Natural killer cell (primary cell): ENCODE results near the gene FLYWCH1. TPM values are rescaled to one million over a fixed set of nuclear protein-coding genes. Genes with fewer than 3 reads are reported as not detected.
A peak's percentile ranks its signal among the peaks of the same experiment; 100 is the strongest.

Experiments used
- ATAC-seq, 3 donors: fragments of 150-1000 bp in 2 of 3; fragments of 200-7000 bp in 1 of 3; cut with Tn5 transposase; 1 replicate in 1 of 3; 2 replicates in 2 of 3; pipeline ENCODE4 v1.10.0; 2021; ENCODE audit warnings: mild to moderate bottlenecking in 2 of 3, moderate library complexity in 2 of 3
- DNase-seq, 2 donors: peaks; one replicate each; pipeline versions ENCODE4 v3.0.0 to v3.0.0-alpha.2; 2013 to 2021; ENCODE audit warnings: mixed read lengths in 1 of 2
- H3K27ac ChIP-seq: one replicate; pipeline ENCODE4 v1.5.1; 2013; ENCODE audit warnings: mild to moderate bottlenecking, low read length
- H3K27me3 ChIP-seq: one replicate; pipeline ENCODE4 v1.6.1; 2013; ENCODE audit warnings: low read length; ENCODE audit not compliant: control insufficient read depth, insufficient read depth
- H3K36me3 ChIP-seq: one replicate; pipeline ENCODE4 v1.6.1; 2013; ENCODE audit warnings: low read length; ENCODE audit not compliant: control insufficient read depth, insufficient read depth
- H3K4me1 ChIP-seq: one replicate; pipeline ENCODE4 v1.6.1; 2013; ENCODE audit warnings: low read length; ENCODE audit not compliant: control insufficient read depth, insufficient read depth
- H3K4me3 ChIP-seq: one replicate; pipeline ENCODE4 v1.5.1; 2013; ENCODE audit warnings: low read length
- H3K9me3 ChIP-seq: one replicate; pipeline ENCODE4 v1.6.1; 2013; ENCODE audit warnings: low read length; ENCODE audit not compliant: control insufficient read depth, insufficient read depth
- H3K27ac Mint-ChIP-seq, 2 donors: one replicate each; pipeline ENCODE4 v1.8.0; 2022; ENCODE audit warnings: mild to moderate bottlenecking in 2 of 2, mixed read lengths in 2 of 2, moderate library complexity in 1 of 2
- H3K27me3 Mint-ChIP-seq, 2 donors: one replicate each; pipeline ENCODE4 v1.8.0; 2022; ENCODE audit warnings: low read depth in 2 of 2, mixed read lengths in 2 of 2
- H3K36me3 Mint-ChIP-seq: one replicate; pipeline ENCODE4 v1.8.0; 2022; ENCODE audit warnings: mixed read lengths
- H3K4me1 Mint-ChIP-seq, 2 donors: one replicate each; pipeline ENCODE4 v1.8.0; 2022; ENCODE audit warnings: mixed read lengths in 2 of 2
- H3K4me3 Mint-ChIP-seq: one replicate; pipeline ENCODE4 v1.8.0; 2022; ENCODE audit warnings: mild to moderate bottlenecking, moderate library complexity, mixed read lengths
- H3K9me3 Mint-ChIP-seq, 2 donors: one replicate each; pipeline ENCODE4 v1.8.0; 2022; ENCODE audit warnings: mixed read lengths in 2 of 2
- WGBS: methylation state at CpG from one replicate; pipeline ENCODE4 v1.1.7; 2013; ENCODE audit warnings: missing lambda C conversion rate; ENCODE audit not compliant: insufficient coverage; 5-methylcytosine and 5-hydroxymethylcytosine counted together
- intact Hi-C: fragments of 100-400 bp; cut with micrococcal nuclease; formaldehyde crosslinking; loops from one replicate; pipeline ENCODE4 v1.14.2; 2022
- total RNA-seq, 4 donors: library from RNA; stranded (reverse); fragments of 120-200 nt in 1 of 4; gene quantifications; one replicate each; pipeline versions ENCODE4 v1.2.3 to v1.2.4, GENCODE V29; 2013 to 2022
- TF ChIP-seq, protein P1 (sequence below): fragments of 200-600 bp; IDR thresholded peaks from one replicate; pipeline ENCODE4 v1.8.0; 2022; ENCODE audit warnings: antibody characterized with exemption

FLYWCH1 gene
- total RNA-seq, 3 donors from 2014 or later (not counting 1 experiment from before 2014, with no cell fraction given), result 85.1 to 148 (median 130) TPM

DNA sequence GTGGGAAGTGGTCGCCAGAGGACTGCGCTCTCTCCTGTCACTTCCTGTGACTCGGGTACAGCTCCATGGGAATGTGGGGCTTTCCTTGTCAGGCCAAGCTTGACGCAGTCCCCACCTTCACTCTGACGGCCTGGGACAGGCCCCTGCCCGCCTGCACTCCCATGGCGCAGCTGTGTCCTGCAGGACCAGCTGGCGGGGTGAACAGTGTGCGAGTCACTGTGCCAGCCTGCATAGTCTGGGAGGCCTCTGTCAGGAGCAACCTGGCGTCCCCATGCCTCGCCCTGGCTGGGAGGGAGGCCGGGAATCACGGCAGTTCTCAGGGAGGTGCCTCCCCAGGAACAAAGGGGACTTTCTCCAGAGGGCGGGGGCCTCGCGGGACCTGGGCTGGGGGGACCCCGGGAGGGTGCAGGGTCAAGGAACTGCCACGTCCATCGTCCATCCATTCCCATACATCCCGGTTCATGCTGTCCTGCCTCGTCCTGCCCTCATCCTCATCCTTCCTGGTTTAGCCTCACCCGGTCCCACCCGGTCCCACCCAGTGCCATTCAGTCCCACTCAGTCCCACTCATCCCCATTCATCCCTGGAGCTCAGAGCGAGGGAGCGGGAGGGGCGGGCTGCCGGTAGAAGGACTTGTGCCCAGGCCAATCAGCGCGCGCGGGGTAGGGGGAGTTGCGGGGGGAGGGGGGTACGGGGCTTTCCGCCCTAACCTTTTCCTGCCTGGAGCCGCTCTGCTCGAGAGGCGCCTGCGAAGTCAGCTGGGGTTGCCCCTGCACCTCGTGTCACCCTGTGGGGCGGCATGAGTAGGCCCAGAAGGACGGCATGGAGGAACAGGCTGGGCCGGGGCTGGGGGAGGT, 13.4 kb downstream of the FLYWCH1 start:
- H3K27ac Mint-ChIP-seq, result no peak overlapping the region
- WGBS, result 83% methylated on average over 41 of the region's 42 CpGs
- DNase-seq (no peak), ATAC-seq (no peak)
- Histone ChIP-seq H3K27ac (no peak overlapping the region), H3K4me3 (no peak overlapping the region), H3K4me1 (peaks cover 7% of the 10 kb centered on the region), H3K27me3 (no peaks in the 10 kb centered on the region), H3K9me3 (no peaks in the 10 kb centered on the region), H3K36me3 (peaks cover 12% of the 10 kb centered on the region)
- intact Hi-C loops, result no loop called here
- H3K9me3 Mint-ChIP-seq, result no peaks in the 10 kb centered on the region
- H3K27me3 Mint-ChIP-seq, result no peaks in the 10 kb centered on the region
- no peak overlapping the region for H3K4me3 Mint-ChIP-seq
- H3K36me3 Mint-ChIP-seq, result no peaks in the 10 kb centered on the region
- TF ChIP-seq, protein P1, sequence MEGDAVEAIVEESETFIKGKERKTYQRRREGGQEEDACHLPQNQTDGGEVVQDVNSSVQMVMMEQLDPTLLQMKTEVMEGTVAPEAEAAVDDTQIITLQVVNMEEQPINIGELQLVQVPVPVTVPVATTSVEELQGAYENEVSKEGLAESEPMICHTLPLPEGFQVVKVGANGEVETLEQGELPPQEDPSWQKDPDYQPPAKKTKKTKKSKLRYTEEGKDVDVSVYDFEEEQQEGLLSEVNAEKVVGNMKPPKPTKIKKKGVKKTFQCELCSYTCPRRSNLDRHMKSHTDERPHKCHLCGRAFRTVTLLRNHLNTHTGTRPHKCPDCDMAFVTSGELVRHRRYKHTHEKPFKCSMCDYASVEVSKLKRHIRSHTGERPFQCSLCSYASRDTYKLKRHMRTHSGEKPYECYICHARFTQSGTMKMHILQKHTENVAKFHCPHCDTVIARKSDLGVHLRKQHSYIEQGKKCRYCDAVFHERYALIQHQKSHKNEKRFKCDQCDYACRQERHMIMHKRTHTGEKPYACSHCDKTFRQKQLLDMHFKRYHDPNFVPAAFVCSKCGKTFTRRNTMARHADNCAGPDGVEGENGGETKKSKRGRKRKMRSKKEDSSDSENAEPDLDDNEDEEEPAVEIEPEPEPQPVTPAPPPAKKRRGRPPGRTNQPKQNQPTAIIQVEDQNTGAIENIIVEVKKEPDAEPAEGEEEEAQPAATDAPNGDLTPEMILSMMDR, result no peak
- peaks cover 9 to 16% of the 10 kb centered on the region in 2 donors for H3K4me1 Mint-ChIP-seq

DNA sequence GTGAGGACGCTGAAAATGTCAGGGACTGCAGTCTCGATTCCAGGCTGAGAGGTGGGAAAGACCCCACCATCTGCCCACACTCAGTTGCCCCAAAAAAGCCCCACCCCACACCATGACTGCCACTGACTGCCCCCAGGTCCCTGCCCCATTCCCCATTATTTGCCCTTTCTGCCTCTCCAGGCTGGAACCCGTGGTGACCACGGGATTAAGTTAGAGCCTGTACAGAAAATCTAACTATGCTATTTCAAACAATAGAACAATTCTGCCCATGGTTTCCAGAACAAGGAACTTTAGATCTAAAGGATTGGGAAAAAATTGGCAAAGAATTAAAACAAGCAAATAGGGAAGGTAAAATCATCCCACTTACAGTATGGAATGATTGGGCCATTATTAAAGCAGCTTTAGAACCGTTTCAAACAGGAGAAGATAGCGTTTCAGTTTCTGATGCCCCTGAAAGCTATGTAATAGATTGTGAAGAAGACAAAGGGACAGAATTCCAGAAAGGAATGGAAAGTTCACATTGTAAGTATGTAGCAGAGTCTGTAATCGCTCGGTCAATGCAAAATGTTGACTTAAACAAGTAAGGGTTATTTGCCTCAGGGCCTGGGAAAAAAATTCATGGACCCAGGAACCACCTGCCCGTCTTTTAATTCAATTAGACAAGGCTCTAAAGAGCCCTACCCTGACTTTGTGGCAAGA, 14.4 kb downstream of the FLYWCH1 start:
- DNase-seq (no peak), ATAC-seq (no peak)
- WGBS, result 83% methylated on average over 9 of the region's 9 CpGs
- TF ChIP-seq, protein P1, result no peak
- Histone ChIP-seq H3K27ac (no peak overlapping the region), H3K36me3 (peaks cover 16% of the 10 kb centered on the region), H3K27me3 (no peaks in the 10 kb centered on the region), H3K9me3 (no peaks in the 10 kb centered on the region), H3K4me1 (peaks cover 7% of the 10 kb centered on the region), H3K4me3 (no peak overlapping the region)
- Mint-ChIP-seq H3K36me3 (no peaks in the 10 kb centered on the region), H3K27ac (peak overlapping the region in 1 of 2 donors; percentile 46), H3K4me3 (no peak overlapping the region), H3K27me3 (no peaks in the 10 kb centered on the region), H3K9me3 (no peaks in the 10 kb centered on the region), H3K4me1 (peaks cover 9 to 16% of the 10 kb centered on the region in 2 donors)
- intact Hi-C loops, result loop anchor here (2.0 kb wide), 3 partner anchors 21 to 57 kb away; partner anchors contain the start of gene FLYWCH2

DNA sequence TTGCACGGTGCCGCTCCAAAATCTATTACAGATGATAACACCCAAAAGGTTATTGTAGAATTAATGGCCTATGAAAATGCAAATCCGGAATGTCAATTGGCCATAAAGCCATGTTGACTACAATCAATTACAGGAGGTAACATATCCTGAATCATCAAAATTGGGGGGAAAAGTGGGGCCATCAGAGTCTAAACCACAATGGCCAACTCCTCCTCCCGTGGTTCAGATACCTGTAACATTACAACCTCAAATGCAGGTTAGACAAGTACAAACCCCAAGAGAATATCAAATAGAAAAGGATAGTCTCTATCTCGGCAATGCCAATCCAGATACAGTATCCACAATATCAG, 14.9 kb downstream of the FLYWCH1 start:
- no peaks in the 10 kb centered on the region for H3K9me3 ChIP-seq
- Mint-ChIP-seq H3K4me3 (no peak overlapping the region), H3K4me1 (peaks cover 9 to 16% of the 10 kb centered on the region in 2 donors), H3K36me3 (no peaks in the 10 kb centered on the region), H3K27me3 (no peaks in the 10 kb centered on the region), H3K9me3 (no peaks in the 10 kb centered on the region), H3K27ac (peak overlapping the region in 1 of 2 donors; percentile 46)
- DNase-seq, result no peak
- TF ChIP-seq, protein P1, result no peak
- 71% methylated on average over 5 of the region's 5 CpGs for WGBS
- no peaks in the 10 kb centered on the region for H3K27me3 ChIP-seq
- no peak for ATAC-seq
- peaks cover 16% of the 10 kb centered on the region for H3K36me3 ChIP-seq
- no peak overlapping the region for H3K4me3 ChIP-seq
- no peak overlapping the region for H3K27ac ChIP-seq
- peaks cover 7% of the 10 kb centered on the region for H3K4me1 ChIP-seq
- intact Hi-C loops, result loop anchor here (2.0 kb wide), 3 partner anchors 22 to 58 kb away; partner anchors contain the start of gene FLYWCH2
